ENCODE results near the gene TMEM147.
"Not testable (repeated sequence)": the region's sequence is repeated elsewhere in the genome, so short reads cannot be mapped to it uniquely, and the experiment has no call there.

The TMEM147 gene

GRCh38 chr19:35578707-35579106 lies 33.3 kb downstream of the TMEM147 start:
- no peak for TF ChIP-seq ZNF274 (IDR thresholded peaks at IDR 0.05; ENCODE audit: low read depth, low read length)
- H3K4me3 ChIP-seq (ENCODE audit: low read length), result no peak overlapping the region

- H3K4me3 ChIP-seq (ENCODE audit: low read length), result no peak overlapping the region
- TF ChIP-seq ZNF274 (IDR thresholded peaks at IDR 0.05; ENCODE audit: low read depth, low read length), result no peak
Measured at GRCh38 chr19:35582760-35583159, 37.3 kb downstream of the TMEM147 start.

GRCh38 chr19:35585848-35586247 lies 40.4 kb downstream of the TMEM147 start, which contains the start of gene PMIS2:
Gene PMIS2 (plus strand): TSS chr19:35586173. CDS start chr19:35586260, 87 bp downstream.
- no peak within 1 kb of the TSS for H3K4me3 ChIP-seq (ENCODE audit: low read length)
- TF ChIP-seq ZNF274 (IDR thresholded peaks at IDR 0.05; ENCODE audit: low read depth, low read length), result no peak

- TF ChIP-seq ZNF274 (IDR thresholded peaks at IDR 0.05; ENCODE audit: low read depth, low read length), result no peak
- H3K4me3 ChIP-seq (ENCODE audit: low read length), result no peak overlapping the region
Measured at GRCh38 chr19:35587321-35587720, 41.9 kb downstream of the TMEM147 start.

GRCh38 chr19:35590875-35591274 lies 45.4 kb downstream of the TMEM147 start:
- no peak for TF ChIP-seq ZNF274 (IDR thresholded peaks at IDR 0.05; ENCODE audit: low read depth, low read length)

GRCh38 chr19:35592226-35592625 lies 46.8 kb downstream of the TMEM147 start:
- TF ChIP-seq ZNF274 (IDR thresholded peaks at IDR 0.05; ENCODE audit: low read depth, low read length), result no peak
- H3K4me3 ChIP-seq (ENCODE audit: low read length), result no peak overlapping the region

More at GRCh38 chr19:35590875-35591274, 45.4 kb downstream of the TMEM147 start:
- H3K4me3 ChIP-seq (ENCODE audit: low read length), result no peak overlapping the region

GRCh38 chr19:35595026-35595425 lies 49.6 kb downstream of the TMEM147 start:
- not testable (repeated sequence) for H3K4me3 ChIP-seq (ENCODE audit: low read length)

- no peak for TF ChIP-seq ZNF274 (IDR thresholded peaks at IDR 0.05; ENCODE audit: low read depth, low read length)
- no peak overlapping the region for H3K4me3 ChIP-seq (ENCODE audit: low read length)
Measured at GRCh38 chr19:35595928-35596327, 50.5 kb downstream of the TMEM147 start.

- H3K4me3 ChIP-seq (ENCODE audit: low read length), result no peak overlapping the region
- no peak for TF ChIP-seq ZNF274 (IDR thresholded peaks at IDR 0.05; ENCODE audit: low read depth, low read length)
Measured at GRCh38 chr19:35596366-35596999, 51.1 kb downstream of the TMEM147 start.

Measured in GM08714 (cell line).